GM12878 (cell line): ENCODE measurements around the gene NLGN2. TPM values are rescaled to one million over a fixed set of nuclear protein-coding genes. Genes with fewer than 3 reads are reported as not detected.

Experiments
- ATAC-seq: fragments of 200-7000 bp; cut with Tn5 transposase; 3 replicates; pipeline ENCODE4 v1.9.1; 2020; ENCODE audit warnings: mild to moderate bottlenecking, moderate library complexity
- BruUV-seq: library from RNA; stranded (reverse); fragments of 400-500 nt; replicated peaks from 2 replicates; lab custom pipeline; 2021; lab: Mats Ljungman, UMichigan
- CTCF ChIA-PET: fragments of 300-600 bp; sonication (Branson Sonifier 250); formaldehyde crosslinking; extraction: SDS; loops from one replicate; lab custom pipeline; 2021; ENCODE audit warnings: inconsistent platforms; lab: Yijun Ruan, JAX
- POLR2A ChIA-PET: fragments of 350-600 bp; formaldehyde crosslinking; extraction: SDS; loops from one replicate; lab custom pipeline; 2021; ENCODE audit warnings: inconsistent platforms; lab: Charles Lee
- RAD21 ChIA-PET: fragments of 300-600 bp; sonication (Branson Sonifier 250); formaldehyde crosslinking; loops from one replicate; lab custom pipeline; 2023; ENCODE audit warnings: antibody characterized with exemption; ENCODE audit not compliant: unreplicated experiment; lab: Charles Lee
- SMC1A ChIA-PET: fragments of 300-600 bp; sonication (Branson Sonifier 250); formaldehyde crosslinking; loops from one replicate; lab custom pipeline; 2023; ENCODE audit not compliant: unreplicated experiment, uncharacterized antibody; lab: Charles Lee
- DNase-seq: peaks from one replicate; pipeline ENCODE4 v3.0.0-alpha.2; 2011; ENCODE audit warnings: low read depth, low spot score
- FAIRE-seq: peaks from 3 replicates; lab custom pipeline; 2011; peaks lifted over from hg19 to GRCh38; lab: Jason Lieb, UNC
- H2AFZ ChIP-seq: 2 replicates; pipeline ENCODE4 v1.6.0; 2011; ENCODE audit warnings: low read depth, low read length, control low read depth; ENCODE audit not compliant: control insufficient read depth
- H3K27ac ChIP-seq: 2 replicates; pipeline ENCODE4 v1.5.1; 2011; ENCODE audit warnings: control low read depth; ENCODE audit not compliant: control insufficient read depth, insufficient read depth
- H3K27me3 ChIP-seq, 2 experiments: replicated peaks in 1 of 2; 2 replicates each; pipeline versions ENCODE4 v1.6.0 to v1.6.1; 2011; ENCODE audit warnings: low read length in 1 of 2; ENCODE audit not compliant: control insufficient read depth in 2 of 2, insufficient read depth in 2 of 2
- H3K36me3 ChIP-seq, 2 experiments: 2 replicates each; pipeline ENCODE4 v1.5.1; 2011; ENCODE audit warnings: low read length in 1 of 2; ENCODE audit not compliant: control insufficient read depth in 2 of 2, insufficient read depth in 2 of 2
- H3K4me1 ChIP-seq: 2 replicates; pipeline ENCODE4 v1.6.1; 2011; ENCODE audit warnings: mild to moderate bottlenecking, low read length, moderate library complexity, mixed read lengths; ENCODE audit not compliant: control insufficient read depth, insufficient read depth
- H3K4me2 ChIP-seq: 2 replicates; pipeline ENCODE4 v1.6.0; 2011; ENCODE audit warnings: control low read depth; ENCODE audit not compliant: control insufficient read depth, insufficient read depth
- H3K4me3 ChIP-seq: fragments of 200-600 bp; sonication (generic); 2 replicates; pipeline ENCODE4 v1.5.1; 2016
- H3K79me2 ChIP-seq: 2 replicates; pipeline ENCODE4 v1.6.0; 2011; ENCODE audit warnings: low read length; ENCODE audit not compliant: control insufficient read depth, insufficient read depth
- H3K9ac ChIP-seq: 2 replicates; pipeline ENCODE4 v1.8.0; 2011; ENCODE audit warnings: low read length, control low read depth, mixed read lengths; ENCODE audit not compliant: control insufficient read depth, insufficient read depth
- H3K9me3 ChIP-seq: replicated peaks from 3 replicates; pipeline ENCODE4 v1.5.1; 2011; ENCODE audit warnings: mild to moderate bottlenecking, low read length; ENCODE audit not compliant: control insufficient read depth, insufficient read depth
- H4K20me1 ChIP-seq: 2 replicates; pipeline ENCODE4 v1.6.0; 2011; ENCODE audit not compliant: control insufficient read depth, insufficient read depth
- BACH1 ChIP-seq: fragments of 450-650 bp; IDR thresholded peaks from 2 replicates; pipeline ENCODE4 v1.6.1; 2017; ENCODE audit warnings: mild to moderate bottlenecking, borderline replicate concordance
- MEF2A ChIP-seq: IDR thresholded peaks from 2 replicates; pipeline ENCODE4 v1.6.1; 2011; ENCODE audit warnings: low read depth, mild to moderate bottlenecking, low read length, moderate library complexity; ENCODE audit not compliant: insufficient read depth
- NFXL1 ChIP-seq: fragments of 450-650 bp; IDR thresholded peaks from 2 replicates; pipeline ENCODE4 v1.6.1; 2017; ENCODE audit warnings: antibody characterized with exemption, mild to moderate bottlenecking, borderline replicate concordance
- PML ChIP-seq: IDR thresholded peaks from 2 replicates; pipeline ENCODE4 v1.6.1; 2012; ENCODE audit warnings: low read length, inconsistent platforms
- RELA ChIP-seq: fragments of 450-650 bp; IDR thresholded peaks from 2 replicates; pipeline ENCODE4 v1.8.0; 2014; ENCODE audit warnings: borderline replicate concordance; ENCODE audit not compliant: partially characterized antibody
- RFX5 ChIP-seq: IDR thresholded peaks from 2 replicates; pipeline ENCODE4 v1.6.1; 2011; ENCODE audit warnings: low read depth, low read length, improper control_type of control experiment
- SRF ChIP-seq, 2 experiments: IDR thresholded peaks; 2 replicates each; pipeline ENCODE4 v1.6.1; 2011; ENCODE audit warnings: low read depth in 2 of 2, low read length in 2 of 2, mild to moderate bottlenecking in 1 of 2, moderate library complexity in 1 of 2
- STAT3 ChIP-seq: IDR thresholded peaks from 2 replicates; pipeline ENCODE4 v1.6.1; 2011; ENCODE audit warnings: low read depth, low read length, improper control_type of control experiment
- TARDBP ChIP-seq: IDR thresholded peaks from 2 replicates; pipeline ENCODE4 v1.6.1; 2016; ENCODE audit warnings: borderline replicate concordance
- YBX1 ChIP-seq: fragments of 450-650 bp; IDR thresholded peaks from 2 replicates; pipeline ENCODE4 v1.6.1; 2016; ENCODE audit warnings: antibody characterized with exemption
- ZBED1 ChIP-seq: IDR thresholded peaks from 2 replicates; pipeline ENCODE4 v1.6.1; 2016; ENCODE audit warnings: borderline replicate concordance
- WGBS: methylation state at CpG from one replicate; pipeline ENCODE4 v1.1.6; 2016; ENCODE audit warnings: low lambda C conversion rate; ENCODE audit not compliant: insufficient replicate concordance, insufficient coverage; ENCODE audit errors: missing lambda C conversion rate; 5-methylcytosine and 5-hydroxymethylcytosine counted together
- in situ Hi-C: fragments of 300-500 bp; cut with MboI; formaldehyde crosslinking; loops from 9 replicates; pipeline ENCODE4 v1.14.3; 2018; ENCODE audit warnings: mixed read lengths
- intact Hi-C: fragments of 100-400 bp; cut with micrococcal nuclease; formaldehyde crosslinking; loops from one replicate; pipeline ENCODE4 v1.14.2; 2022; ENCODE audit not compliant: unreplicated experiment
- polyA plus RNA-seq, 11 experiments: library from polyadenylated mRNA; depleted of rRNA in 4 of 11; unstranded in 6 of 11; stranded (reverse) in 5 of 11; fragments of >200 nt; fragmentation: Nextera tagmentation in 4 of 11; fragmentation: Illumina TruSeq in 1 of 11; extraction: Ambion mirVana in 4 of 11; extraction: Trizol in 1 of 11; gene quantifications; 1 replicate in 1 of 11; 2 replicates in 10 of 11; pipeline versions ENCODE4 v1.2.1 to v1.2.3, GENCODE V29; 2011 to 2016; ENCODE audit warnings: inconsistent platforms in 2 of 11, missing spikeins in 2 of 11, low read depth in 1 of 11
- total RNA-seq, 4 experiments: library from RNA; depleted of rRNA in 3 of 4; stranded (reverse); fragments of >200 nt in 3 of 4; fragmentation: Illumina TruSeq in 1 of 4; extraction: Trizol in 1 of 4; gene quantifications; 2 replicates each; pipeline versions ENCODE4 v1.2.1 to v1.2.3, GENCODE V29; 2013 to 2021
- TF ChIP-seq, protein P1 (sequence below): IDR thresholded peaks from 2 replicates; pipeline ENCODE4 v1.6.1; 2012; ENCODE audit warnings: low read depth, low read length, improper control_type of control experiment
- TF ChIP-seq, protein P2 (sequence below): fragments of 450-650 bp; IDR thresholded peaks from 2 replicates; pipeline ENCODE4 v1.6.1; 2017; ENCODE audit warnings: mild to moderate bottlenecking, moderate library complexity
- TF ChIP-seq, protein P3 (sequence below): fragments of 450-650 bp; IDR thresholded peaks from 2 replicates; pipeline ENCODE4 v1.6.1; 2018; ENCODE audit warnings: borderline replicate concordance, mild to moderate bottlenecking; ENCODE audit not compliant: partially characterized antibody
- TF ChIP-seq, protein P4 (sequence below): IDR thresholded peaks from 2 replicates; pipeline ENCODE4 v1.6.1; 2011; ENCODE audit warnings: borderline replicate concordance, low read depth, mild to moderate bottlenecking, moderate library complexity, low read length; ENCODE audit not compliant: insufficient read depth, poor library complexity, severe bottlenecking

Gene NLGN2
- total and polyA plus RNA-seq, 10 of the 15 experiments (the other 5 are each of a cell fraction or from before 2014, with no cell fraction given), result 0.02 to 0.87 (median 0.11) TPM; not detected in 2

DNA sequence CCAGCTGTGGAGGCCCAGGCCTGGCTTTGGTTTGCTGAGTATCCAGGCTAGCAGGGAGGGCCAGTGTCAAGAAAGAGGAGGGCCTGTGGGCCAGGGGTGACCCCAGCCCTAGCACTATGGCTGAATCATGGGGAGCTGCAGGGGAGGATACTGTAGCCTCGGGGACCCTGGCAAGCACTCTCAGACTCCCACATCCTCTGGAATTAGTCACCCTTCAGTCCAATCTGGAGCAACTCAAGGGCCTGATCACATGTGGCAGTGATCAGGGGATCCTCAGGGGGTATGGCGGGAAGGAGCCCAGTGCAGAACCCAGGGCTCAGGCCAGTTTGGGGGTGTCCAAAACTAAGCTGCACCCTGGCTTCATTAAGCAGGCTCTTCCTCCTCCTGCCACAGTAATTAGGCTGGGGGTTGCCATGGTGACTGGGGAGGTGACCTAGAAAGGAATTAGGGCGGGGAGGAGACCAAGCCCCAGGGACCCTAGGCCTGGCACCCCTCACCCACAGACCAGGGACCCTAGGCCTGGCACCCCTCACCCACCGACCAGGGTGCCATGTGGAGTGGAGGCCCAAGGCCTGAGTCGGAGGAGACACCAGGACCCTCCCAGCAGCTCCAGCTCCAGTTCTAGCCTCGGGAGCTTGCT lies 5.8 kb downstream of the NLGN2 start:
- Histone ChIP-seq H3K4me1 (no peaks in the 10 kb centered on the region), H3K36me3 (no peaks in the 10 kb centered on the region), H3K79me2 (no peaks in the 10 kb centered on the region), H3K27ac (no peak overlapping the region), H2AFZ (no peak overlapping the region), H3K9ac (no peak overlapping the region), H3K4me3 (no peak overlapping the region), H3K9me3 (no peaks in the 10 kb centered on the region), H3K4me2 (no peak overlapping the region), H4K20me1 (no peaks in the 10 kb centered on the region), H3K27me3 (no peaks in the 10 kb centered on the region; a peak in 2 of 4 replicates)
- ATAC-seq, result no peak
- intact Hi-C loops (no loop called here), in situ Hi-C loops (no loop called here)
- ChIA-PET POLR2A (no interaction called here), RAD21 (interaction anchor here (1.1 kb wide), 1 partner anchor 9 kb away, joined by 5 read pairs; the partner anchor contains the start of gene TMEM256), SMC1A (no interaction called here), CTCF (interaction anchor here (0.7 kb wide), 1 partner anchor 12 kb away, joined by 3 read pairs; no protein-coding TSS in a partner anchor)
- no TSS peak for BruUV-seq
- no peak for FAIRE-seq
- WGBS, result 10% methylated on average over 5 of the region's 6 CpGs
- no peak for DNase-seq
- TF ChIP-seq ZBED1 (no peak), RELA (no peak), BACH1 (no peak), NFXL1 (no peak), PML (no peak), SRF (IDR thresholded peaks at IDR 0.05; ENCODE audit: low read depth in 2 of 2, low read length in 2 of 2) (no peak), MEF2A (no peak), YBX1 (no peak), RFX5 (no peak), TARDBP (no peak), STAT3 (no peak)
- TF ChIP-seq, protein P1, sequence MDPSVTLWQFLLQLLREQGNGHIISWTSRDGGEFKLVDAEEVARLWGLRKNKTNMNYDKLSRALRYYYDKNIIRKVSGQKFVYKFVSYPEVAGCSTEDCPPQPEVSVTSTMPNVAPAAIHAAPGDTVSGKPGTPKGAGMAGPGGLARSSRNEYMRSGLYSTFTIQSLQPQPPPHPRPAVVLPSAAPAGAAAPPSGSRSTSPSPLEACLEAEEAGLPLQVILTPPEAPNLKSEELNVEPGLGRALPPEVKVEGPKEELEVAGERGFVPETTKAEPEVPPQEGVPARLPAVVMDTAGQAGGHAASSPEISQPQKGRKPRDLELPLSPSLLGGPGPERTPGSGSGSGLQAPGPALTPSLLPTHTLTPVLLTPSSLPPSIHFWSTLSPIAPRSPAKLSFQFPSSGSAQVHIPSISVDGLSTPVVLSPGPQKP, result no peak
- TF ChIP-seq, protein P2, sequence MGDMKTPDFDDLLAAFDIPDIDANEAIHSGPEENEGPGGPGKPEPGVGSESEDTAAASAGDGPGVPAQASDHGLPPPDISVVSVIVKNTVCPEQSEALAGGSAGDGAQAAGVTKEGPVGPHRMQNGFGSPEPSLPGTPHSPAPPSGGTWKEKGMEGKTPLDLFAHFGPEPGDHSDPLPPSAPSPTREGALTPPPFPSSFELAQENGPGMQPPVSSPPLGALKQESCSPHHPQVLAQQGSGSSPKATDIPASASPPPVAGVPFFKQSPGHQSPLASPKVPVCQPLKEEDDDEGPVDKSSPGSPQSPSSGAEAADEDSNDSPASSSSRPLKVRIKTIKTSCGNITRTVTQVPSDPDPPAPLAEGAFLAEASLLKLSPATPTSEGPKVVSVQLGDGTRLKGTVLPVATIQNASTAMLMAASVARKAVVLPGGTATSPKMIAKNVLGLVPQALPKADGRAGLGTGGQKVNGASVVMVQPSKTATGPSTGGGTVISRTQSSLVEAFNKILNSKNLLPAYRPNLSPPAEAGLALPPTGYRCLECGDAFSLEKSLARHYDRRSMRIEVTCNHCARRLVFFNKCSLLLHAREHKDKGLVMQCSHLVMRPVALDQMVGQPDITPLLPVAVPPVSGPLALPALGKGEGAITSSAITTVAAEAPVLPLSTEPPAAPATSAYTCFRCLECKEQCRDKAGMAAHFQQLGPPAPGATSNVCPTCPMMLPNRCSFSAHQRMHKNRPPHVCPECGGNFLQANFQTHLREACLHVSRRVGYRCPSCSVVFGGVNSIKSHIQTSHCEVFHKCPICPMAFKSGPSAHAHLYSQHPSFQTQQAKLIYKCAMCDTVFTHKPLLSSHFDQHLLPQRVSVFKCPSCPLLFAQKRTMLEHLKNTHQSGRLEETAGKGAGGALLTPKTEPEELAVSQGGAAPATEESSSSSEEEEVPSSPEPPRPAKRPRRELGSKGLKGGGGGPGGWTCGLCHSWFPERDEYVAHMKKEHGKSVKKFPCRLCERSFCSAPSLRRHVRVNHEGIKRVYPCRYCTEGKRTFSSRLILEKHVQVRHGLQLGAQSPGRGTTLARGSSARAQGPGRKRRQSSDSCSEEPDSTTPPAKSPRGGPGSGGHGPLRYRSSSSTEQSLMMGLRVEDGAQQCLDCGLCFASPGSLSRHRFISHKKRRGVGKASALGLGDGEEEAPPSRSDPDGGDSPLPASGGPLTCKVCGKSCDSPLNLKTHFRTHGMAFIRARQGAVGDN, result no peak
- TF ChIP-seq, protein P3, sequence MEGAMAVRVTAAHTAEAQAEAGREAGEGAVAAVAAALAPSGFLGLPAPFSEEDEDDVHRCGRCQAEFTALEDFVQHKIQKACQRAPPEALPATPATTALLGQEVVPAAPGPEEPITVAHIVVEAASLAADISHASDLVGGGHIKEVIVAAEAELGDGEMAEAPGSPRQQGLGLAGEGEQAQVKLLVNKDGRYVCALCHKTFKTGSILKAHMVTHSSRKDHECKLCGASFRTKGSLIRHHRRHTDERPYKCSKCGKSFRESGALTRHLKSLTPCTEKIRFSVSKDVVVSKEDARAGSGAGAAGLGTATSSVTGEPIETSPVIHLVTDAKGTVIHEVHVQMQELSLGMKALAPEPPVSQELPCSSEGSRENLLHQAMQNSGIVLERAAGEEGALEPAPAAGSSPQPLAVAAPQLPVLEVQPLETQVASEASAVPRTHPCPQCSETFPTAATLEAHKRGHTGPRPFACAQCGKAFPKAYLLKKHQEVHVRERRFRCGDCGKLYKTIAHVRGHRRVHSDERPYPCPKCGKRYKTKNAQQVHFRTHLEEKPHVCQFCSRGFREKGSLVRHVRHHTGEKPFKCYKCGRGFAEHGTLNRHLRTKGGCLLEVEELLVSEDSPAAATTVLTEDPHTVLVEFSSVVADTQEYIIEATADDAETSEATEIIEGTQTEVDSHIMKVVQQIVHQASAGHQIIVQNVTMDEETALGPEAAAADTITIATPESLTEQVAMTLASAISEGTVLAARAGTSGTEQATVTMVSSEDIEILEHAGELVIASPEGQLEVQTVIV, result no peak
- TF ChIP-seq, protein P4, sequence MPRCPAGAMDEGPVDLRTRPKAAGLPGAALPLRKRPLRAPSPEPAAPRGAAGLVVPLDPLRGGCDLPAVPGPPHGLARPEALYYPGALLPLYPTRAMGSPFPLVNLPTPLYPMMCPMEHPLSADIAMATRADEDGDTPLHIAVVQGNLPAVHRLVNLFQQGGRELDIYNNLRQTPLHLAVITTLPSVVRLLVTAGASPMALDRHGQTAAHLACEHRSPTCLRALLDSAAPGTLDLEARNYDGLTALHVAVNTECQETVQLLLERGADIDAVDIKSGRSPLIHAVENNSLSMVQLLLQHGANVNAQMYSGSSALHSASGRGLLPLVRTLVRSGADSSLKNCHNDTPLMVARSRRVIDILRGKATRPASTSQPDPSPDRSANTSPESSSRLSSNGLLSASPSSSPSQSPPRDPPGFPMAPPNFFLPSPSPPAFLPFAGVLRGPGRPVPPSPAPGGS, result no peak
